GM10248 (cell line): ENCODE results near the gene SMARCD3.

Experiments used
- CTCF ChIA-PET: fragments of 300-600 bp; sonication (Branson Sonifier 250); formaldehyde crosslinking; extraction: SDS; loops from one replicate; lab custom pipeline; 2021; ENCODE audit warnings: antibody characterized with exemption; lab: Yijun Ruan, JAX
- POLR2A ChIA-PET: fragments of 350-650 bp; sonication (Branson Sonifier 250); formaldehyde crosslinking; extraction: SDS; loops from one replicate; lab custom pipeline; 2020; ENCODE audit warnings: antibody characterized with exemption; lab: Yijun Ruan, JAX
- DNase-seq: peaks from one replicate; pipeline ENCODE4 v3.0.0; 2012; ENCODE audit errors: extremely low spot score
- CTCF ChIP-seq: IDR thresholded peaks from 2 replicates; pipeline ENCODE4 v1.5.1; 2012; ENCODE audit warnings: mild to moderate bottlenecking, low read depth; ENCODE audit errors: extremely low read depth, missing control alignments, control extremely low read depth

The SMARCD3 gene

GRCh38 chr7:151195616-151196450, 52.7 kb downstream of the SMARCD3 start:
- ChIA-PET POLR2A (no interaction called here), CTCF (interaction anchor here (0.6 to 1.2 kb wide), 2 partner anchors 24 to 49 kb away, joined by 3 read pairs; no protein-coding TSS in a partner anchor)
- DNase-seq, result no peak
- TF ChIP-seq CTCF, result no peak

- no peak for TF ChIP-seq CTCF
- CTCF ChIA-PET, result interaction anchor here (1.0 to 1.2 kb wide), 2 partner anchors 26 to 50 kb away, joined by 3 read pairs; no protein-coding TSS in a partner anchor
- no peak for DNase-seq
- POLR2A ChIA-PET, result no interaction called here
Observed at GRCh38 chr7:151194188-151194587, 54.3 kb downstream of the SMARCD3 start.

GRCh38 chr7:151193203-151193978, 55.1 kb downstream of the SMARCD3 start:
- POLR2A ChIA-PET, result no interaction called here
- TF ChIP-seq CTCF, result no peak
- CTCF ChIA-PET, result interaction anchor here (1.0 kb wide), 1 partner anchor 51 kb away, joined by 3 read pairs; no protein-coding TSS in a partner anchor
- DNase-seq, result no peak

GRCh38 chr7:151192002-151192539, 56.4 kb downstream of the SMARCD3 start:
- DNase-seq, result no peak
- CTCF ChIA-PET, result no interaction called here
- POLR2A ChIA-PET, result no interaction called here
- TF ChIP-seq CTCF, result no peak

GRCh38 chr7:151191544-151191943, 57.0 kb downstream of the SMARCD3 start:
- CTCF ChIA-PET, result no interaction called here
- POLR2A ChIA-PET, result no interaction called here

More at GRCh38 chr7:151191544-151191943, 57.0 kb downstream of the SMARCD3 start:
- DNase-seq, result no peak
- TF ChIP-seq CTCF, result no peak
